ENCODE data around the gene FSCN2.

The FSCN2 gene

DNA sequence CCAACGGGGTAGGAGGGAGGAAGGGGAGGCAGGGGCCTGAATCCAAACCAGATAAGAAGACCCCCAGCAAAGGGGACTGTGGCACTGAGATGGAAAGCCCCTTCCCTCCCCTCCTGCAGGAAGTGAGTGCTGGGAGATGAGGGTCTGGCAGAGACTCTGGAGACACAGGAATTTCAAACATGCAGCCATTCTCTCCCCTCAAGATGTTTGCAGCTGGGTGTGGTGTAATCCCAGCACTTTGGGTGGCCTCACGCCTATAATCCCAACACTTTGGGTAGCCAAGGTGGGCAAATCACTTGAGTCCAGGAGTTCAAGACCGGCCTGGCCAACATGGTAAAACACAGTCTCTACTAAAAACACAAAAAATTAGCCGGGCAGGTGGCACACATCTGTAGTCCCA is 57.9 kb downstream of the FSCN2 start:
- Histone ChIP-seq H2AFZ (ENCODE audit: low read length) (no peak overlapping the region), H3K79me2 (ENCODE audit: insufficient read depth, low read length) (no peaks in the 10 kb centered on the region), H4K20me1 (ENCODE audit: insufficient read depth, low read length, poor library complexity, severe bottlenecking) (no peaks in the 10 kb centered on the region), H3K27me3 (ENCODE audit: insufficient read depth, low read length, poor library complexity, severe bottlenecking) (no peaks in the 10 kb centered on the region), H3K9me2 (replicated peaks; ENCODE audit: low read depth, low read length) (no peaks in the 10 kb centered on the region), H3K9ac (ENCODE audit: low read depth, low read length, poor library complexity, severe bottlenecking) (no peak overlapping the region), H3K36me3 (ENCODE audit: insufficient read depth, low read length) (peaks cover 83% of the 10 kb centered on the region), H3K4me2 (ENCODE audit: low read depth, low read length, poor library complexity, severe bottlenecking) (no peak overlapping the region), H3K9me3 (ENCODE audit: insufficient read depth, low read depth, low read length) (no peaks in the 10 kb centered on the region), H3F3A (ENCODE audit: low read depth) (no peaks in the 10 kb centered on the region), H3K4me1 (ENCODE audit: insufficient read depth, low read length, poor library complexity, severe bottlenecking) (no peaks in the 10 kb centered on the region), H3K4me3 (ENCODE audit: low read length, poor library complexity, severe bottlenecking) (no peak overlapping the region)
- no peak for TF ChIP-seq EZH2phosphoT487 (IDR thresholded peaks at IDR 0.05; ENCODE audit: borderline replicate concordance)
- TF ChIP-seq, protein P1, sequence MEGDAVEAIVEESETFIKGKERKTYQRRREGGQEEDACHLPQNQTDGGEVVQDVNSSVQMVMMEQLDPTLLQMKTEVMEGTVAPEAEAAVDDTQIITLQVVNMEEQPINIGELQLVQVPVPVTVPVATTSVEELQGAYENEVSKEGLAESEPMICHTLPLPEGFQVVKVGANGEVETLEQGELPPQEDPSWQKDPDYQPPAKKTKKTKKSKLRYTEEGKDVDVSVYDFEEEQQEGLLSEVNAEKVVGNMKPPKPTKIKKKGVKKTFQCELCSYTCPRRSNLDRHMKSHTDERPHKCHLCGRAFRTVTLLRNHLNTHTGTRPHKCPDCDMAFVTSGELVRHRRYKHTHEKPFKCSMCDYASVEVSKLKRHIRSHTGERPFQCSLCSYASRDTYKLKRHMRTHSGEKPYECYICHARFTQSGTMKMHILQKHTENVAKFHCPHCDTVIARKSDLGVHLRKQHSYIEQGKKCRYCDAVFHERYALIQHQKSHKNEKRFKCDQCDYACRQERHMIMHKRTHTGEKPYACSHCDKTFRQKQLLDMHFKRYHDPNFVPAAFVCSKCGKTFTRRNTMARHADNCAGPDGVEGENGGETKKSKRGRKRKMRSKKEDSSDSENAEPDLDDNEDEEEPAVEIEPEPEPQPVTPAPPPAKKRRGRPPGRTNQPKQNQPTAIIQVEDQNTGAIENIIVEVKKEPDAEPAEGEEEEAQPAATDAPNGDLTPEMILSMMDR (conservative IDR thresholded peaks at IDR 0.05; ENCODE audit: low read length) = no peak

Data from Loucy (cell line).